Activated CD8-positive, alpha-beta memory T cell treated with anti-CD3 and anti-CD28 coated beads for 1 hour (primary cell): ENCODE measurements around the gene LRRC4B.

Experiments used
- DNase-seq, 2 donors: peaks; one replicate each; pipeline ENCODE4 v3.0.0-alpha.2; 2020; ENCODE audit warnings: low read depth in 1 of 2; ENCODE audit errors: extremely low read depth in 1 of 2

The LRRC4B gene

DNA sequence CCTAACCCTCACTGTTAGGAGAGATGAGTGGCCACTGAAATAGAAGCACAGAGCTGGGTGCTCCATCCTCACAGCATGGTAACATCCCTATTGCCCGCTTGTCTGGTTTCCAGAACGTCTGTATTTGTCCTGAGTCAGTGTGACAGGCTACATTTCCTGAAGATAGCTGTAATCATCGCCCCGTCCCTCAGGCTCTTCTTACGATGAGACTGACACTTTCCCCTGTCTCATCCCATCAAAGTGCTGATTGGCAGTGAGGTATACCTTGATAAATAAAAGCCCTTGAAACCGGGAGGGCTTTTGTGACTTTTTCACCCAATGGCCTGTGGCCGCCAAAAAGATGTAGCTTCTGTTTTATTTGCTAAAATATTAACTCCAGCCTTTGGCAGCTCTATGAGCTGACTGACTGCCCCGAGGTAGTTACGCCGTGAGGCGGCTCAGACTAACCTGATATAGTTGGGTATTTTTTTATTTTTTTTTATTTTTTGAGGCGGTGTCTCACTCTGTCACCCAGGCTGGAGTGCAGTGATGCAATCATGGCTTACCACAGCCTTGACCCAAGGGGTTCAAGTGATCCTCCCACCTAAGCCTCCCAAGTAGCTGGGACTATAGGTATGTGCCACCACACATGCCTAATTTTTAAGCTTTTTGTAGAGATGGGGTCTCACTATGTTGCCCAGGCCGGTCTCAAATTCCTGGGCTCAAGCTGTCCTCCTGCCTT, 5.7 kb upstream of the LRRC4B start:
- DNase-seq, result no peak

DNA sequence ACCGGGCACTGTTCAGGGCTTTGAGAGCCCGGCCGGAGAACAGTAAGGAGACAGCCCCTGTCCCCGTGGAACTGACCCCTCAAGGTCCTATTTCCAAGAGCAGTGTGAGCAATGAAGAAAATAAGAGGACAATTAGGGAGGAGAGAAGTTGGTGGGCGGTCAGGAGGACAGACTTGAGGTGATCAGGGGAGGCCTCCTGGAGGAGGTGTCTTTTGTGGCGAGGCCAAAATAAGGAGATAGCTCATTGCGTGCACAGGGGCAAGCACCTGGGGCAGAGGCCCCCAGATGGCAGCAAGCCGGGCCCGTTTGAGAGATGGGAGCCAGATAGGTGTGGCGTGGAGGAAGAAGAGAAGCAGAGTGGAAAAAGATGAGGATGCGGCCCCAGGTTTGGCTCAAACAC, 2.8 kb upstream of the LRRC4B start:
- DNase-seq, result no peak

DNA sequence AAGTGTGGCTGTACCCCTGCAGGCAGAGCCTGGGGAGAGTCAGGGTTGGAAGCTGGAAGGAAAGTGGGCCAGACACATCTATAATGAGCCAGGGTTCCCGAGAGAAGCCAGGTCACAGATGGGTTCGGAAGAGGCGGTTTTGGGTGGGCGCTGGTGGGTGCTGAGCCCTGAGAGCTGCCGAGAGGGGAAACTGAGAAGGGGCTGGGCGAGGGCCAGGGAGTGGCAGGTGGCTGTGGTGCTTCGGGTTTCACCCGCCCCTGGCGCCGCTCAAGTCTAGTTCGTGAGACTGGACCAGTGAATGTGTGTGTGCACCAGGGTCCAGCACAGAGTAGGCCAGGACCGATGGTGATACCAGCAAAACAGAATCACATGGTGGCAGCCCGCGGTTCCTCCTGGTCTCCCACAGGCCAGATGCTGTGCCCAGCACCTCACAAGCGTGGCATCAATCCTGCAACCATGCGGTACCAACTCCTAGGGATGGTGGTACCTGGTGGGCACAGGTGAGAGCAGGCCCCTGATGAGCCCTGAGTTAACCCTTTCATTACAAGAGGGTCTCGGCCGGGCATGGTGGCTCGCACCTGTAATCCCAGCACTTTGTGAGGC, 1.8 kb upstream of the LRRC4B start:
- DNase-seq, result no peak

DNA sequence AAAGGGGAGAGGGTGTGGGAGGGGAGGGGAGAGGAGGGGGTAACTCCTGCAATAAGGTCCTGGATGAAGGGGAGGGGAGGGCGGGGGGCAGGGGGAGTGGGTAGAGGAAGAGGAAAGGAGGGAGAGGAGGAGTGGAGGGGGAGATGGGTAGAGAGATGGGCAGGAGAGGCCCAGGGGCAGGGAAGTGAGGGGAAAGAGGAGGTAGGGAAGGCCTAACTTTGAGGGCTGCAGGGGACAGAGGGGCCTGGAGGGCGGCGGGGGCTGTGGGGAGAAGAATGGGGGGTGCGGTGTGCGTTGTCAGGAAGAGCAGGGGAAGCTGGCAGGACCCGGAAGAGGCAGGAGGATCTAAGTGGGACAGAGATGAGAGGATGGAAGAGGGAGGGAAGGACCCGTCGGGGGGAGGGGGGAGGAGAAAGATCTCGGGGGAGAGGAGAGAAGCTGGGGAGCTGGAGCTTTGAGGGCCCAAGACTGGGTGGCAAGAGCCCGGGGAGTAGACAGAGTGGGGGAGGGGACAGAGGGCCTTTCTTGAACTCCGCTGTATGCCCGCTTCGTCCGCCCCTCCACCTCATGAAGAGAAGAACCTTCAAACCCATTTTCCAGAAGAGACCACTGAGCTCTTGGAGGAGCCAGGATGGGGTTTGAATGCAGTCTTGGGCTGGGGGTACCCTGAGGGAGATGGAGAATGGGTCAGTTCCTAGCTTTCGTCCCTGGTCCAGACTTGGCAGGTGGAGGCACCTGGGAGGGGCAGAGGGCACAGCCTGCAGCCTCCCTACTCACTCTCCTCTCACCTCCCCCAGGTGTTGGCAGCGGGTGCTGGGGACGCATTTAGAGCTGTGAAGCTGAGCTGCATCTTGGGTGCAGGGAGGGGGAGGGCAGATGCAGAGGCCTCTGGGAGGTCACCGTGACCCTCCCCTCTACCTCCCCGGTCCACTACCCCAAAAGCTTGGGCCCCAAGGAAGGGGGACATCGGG, 778 bp upstream of the LRRC4B start:
- DNase-seq, result no peak

DNA sequence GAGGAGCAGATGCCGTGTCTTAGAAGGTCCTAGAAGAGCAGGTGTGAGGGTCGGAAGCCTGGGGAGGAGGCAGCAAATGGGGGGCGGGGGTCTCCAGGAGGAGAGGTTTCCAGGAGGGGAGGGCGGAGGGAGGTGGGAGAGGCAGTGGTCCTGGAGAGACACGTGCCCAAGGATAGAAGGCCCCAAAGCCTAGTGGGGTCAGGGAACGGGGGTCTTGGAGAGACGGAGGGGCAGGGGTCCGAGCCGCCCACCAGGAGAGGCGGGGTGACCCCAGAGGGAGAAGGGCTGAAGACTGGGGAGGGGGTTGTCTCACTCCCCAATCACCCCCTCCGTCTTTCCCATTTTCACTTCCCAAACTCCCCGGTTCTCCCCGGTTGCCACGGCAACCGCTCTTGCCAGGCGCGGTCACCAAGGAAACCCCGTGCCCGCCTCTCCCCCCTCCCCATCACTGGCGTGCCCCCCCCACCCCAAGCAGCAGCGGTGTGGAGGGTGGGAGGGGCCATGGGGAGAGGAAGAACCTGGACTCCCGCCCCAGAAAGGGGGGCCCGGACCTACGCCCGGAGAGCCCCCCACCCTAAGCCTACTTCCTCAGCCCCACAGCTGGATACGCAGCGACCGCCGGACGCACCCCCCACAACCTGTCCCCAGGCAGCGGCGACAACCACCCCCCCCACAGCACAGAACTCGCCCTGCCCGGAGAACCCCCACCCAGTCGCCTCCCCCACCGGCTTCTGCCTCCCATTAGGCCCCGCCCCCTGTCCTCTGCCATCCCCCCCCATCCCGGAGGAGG, 988 bp downstream of the LRRC4B start:
- DNase-seq, result no peak

DNA sequence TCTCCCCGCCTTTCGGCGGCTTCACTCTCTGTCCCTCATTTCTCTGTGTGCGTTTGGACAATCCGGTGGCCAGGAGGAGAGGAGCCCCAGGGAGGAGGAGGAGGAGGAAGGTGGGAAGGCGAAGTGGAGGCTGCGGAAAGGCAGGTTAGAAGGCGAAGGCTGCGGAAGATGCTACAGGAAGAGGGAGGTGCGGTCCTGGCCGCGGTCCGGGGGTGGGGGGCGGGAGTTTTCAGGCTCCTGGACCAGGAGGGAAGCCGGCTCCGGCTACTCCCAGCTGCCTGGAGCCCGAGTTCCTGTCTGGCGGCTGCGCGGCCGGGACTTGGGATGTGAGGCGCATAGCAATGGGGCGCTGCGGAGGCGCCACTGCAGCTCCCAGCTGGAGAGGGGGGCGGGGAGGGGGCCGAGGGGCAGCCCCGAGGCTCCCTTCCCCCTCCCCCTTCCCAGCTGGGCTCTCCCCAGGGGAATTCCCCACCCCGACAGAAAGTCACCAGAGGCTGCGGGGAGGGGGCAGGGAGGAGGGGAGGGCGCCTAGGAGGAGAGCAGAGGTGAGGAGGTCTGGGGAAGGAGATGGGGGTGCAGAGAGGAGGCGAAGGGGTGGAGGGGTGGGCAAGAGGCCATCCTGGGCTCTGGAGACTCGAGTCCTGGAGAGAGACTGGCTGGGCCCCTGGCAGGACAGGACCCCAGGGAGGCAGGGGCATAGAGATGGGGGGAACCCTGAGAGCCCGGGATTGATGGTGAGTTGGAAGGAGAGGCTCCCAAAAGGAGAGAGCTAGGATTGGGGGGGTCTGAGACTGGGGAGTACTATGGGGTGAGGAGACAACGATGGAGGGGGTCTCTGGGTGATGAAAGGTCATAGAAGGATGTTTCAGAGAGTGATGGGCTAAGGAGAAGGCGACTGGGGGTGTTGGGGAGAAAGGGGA, 2.0 kb downstream of the LRRC4B start:
- no peak for DNase-seq

DNA sequence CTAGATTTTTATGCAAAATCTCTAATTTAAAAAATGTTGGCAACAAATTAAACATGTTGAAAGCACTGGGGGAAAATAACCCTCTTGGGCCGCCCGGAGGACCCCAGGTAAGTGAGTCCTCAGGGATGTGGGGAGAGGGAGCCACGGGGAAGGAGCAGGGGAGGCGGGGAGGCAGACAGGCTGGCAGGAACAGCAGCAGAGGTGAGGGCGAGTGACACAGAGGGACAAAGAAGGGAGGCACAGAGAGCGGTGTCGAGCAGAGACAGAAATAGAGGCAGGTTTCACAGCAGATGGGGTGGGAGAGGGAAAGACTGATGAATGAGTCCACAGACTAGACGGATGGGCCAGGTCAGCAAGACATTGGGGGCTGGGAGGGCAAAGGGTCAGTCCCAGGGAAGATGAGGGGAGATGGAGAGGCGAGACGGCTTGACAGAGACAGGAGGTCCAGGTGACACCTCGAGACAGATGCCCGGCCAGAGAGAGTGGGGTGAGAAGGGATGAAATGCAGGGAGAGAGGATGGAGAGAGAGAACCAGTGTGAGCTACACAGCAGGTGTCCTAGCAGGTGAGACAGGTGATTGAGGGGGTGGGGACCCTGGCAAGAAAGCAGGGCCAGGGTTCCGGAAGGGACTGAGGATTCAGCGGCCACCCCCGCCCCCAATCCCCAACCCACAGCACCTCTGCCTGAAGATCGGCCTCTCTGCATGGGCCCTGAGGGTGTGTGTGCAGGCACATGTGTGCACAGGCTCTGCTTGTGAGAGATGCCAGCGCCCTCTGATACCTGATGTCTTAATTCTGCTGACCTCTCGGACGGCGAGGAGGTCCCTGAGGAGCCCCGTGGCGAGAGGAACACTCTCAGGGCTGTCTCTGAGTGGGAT, 3.8 kb downstream of the LRRC4B start:
- no peak for DNase-seq

DNA sequence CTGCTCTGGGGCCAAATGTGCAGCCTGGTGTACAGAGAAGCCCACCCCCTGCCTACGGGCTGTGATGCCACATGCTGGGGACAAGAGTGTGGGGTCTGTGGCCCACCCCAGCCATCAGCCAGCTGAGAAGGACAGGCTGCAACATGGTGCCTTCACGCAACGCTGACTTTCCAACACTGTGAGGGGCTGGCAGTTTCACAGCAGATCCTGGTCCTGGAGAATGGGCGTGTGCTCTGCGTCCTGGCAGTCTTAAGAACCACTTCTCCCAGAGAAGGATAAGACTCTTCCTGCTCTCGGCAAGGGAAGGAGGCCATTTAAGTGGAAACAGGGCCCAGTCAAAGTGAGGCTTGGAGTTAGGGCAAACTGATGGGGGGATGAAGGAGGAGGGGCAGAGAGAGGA, 4.6 kb downstream of the LRRC4B start:
- no peak for DNase-seq

DNA sequence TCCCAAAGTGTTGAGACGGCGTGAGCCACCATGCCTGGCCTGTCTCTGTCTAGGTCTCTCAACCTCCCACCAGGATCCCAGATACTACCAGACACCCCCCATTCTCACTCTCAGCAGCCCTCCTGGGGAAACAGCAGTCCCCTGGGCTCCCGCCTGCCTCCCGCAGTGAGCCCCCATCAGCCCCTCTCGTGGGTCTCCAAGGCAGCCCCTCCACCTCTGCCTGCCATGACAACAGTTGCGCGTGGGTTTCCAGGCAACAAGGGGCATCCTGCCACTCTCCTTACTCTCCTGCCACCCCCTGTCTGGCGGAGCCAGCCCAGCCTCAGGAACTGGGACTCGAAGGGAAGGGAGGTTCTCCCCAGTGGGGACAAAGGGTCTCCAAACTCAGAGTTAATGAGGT, 5.2 kb downstream of the LRRC4B start:
- no peak for DNase-seq

DNA sequence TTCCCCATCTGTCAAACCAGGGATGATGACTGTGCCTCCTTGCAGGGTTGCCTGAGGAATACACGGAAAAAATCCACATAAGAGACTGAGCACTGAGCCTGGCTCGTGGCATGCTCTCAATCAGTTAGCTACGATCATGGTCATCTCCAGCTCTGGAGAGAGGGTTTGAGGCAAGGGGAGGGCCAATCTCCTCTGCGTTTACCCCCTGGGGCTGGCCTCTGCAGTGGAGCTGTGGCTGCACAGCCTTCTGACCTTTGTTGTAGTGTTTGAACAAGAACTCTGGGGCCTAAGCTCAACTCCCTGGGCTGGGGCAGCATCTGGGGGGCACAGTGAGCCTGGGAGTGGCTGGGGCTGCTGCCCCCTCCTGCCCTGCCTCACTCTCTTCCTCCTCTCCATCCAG, 5.9 kb downstream of the LRRC4B start:
- DNase-seq, result no peak

DNA sequence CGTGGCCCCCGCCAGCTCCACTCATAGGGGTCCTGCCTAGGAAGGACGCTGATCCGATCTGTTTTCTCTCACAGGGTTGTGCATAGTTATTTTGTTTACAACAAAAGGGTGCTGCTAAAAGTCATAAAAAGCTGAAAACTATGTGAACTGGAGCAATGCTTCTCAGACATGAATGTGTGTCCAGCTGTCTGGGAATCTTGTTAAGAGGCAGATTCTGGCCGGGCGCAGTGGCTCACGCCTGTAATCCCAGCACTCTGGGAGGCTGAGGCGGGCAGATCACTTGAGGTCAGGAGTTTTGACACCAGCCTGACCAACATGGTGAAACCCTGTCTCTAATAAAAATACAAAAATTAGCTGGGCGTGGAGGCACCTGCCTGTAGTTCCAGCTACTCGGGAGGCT, 8.6 kb downstream of the LRRC4B start:
- no peak for DNase-seq

DNA sequence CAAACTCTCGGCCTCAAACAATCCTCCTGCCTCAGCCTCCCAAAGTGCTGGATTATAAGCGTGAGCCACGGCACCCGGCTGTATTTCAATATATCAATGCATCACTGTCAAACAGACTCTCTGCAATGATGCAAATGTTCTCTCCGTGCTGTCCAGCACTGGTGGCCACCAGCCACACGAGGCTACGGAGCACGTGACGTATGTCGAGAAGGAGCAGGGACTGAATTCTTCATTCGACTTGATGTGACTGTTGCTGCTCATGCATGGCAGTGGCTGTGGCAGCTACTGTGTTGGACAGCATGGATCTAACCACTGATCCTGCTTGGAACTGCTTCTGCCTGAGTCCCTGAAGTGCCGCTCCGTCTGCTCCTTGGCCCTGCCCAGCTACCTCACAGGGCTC, 9.8 kb downstream of the LRRC4B start:
- DNase-seq, result no peak

DNA sequence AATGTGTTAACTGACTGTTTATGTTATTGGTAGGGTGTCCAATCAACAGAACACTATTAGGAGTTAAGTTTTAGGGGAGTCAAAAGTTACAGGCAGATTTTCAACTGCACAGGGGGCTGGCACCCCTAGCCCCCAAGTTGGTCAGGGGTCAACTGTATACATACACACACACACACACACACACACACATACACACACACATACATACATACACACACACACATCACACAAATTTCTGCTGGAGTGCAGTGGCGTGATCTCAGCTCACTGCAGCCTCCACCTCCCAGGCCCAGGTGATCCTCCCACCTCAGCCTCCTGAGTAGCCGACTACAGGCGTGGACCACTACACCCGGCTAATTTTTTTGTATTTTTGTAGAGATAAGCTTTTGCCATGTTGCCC, 10.2 kb downstream of the LRRC4B start:
- DNase-seq, result no peak

DNA sequence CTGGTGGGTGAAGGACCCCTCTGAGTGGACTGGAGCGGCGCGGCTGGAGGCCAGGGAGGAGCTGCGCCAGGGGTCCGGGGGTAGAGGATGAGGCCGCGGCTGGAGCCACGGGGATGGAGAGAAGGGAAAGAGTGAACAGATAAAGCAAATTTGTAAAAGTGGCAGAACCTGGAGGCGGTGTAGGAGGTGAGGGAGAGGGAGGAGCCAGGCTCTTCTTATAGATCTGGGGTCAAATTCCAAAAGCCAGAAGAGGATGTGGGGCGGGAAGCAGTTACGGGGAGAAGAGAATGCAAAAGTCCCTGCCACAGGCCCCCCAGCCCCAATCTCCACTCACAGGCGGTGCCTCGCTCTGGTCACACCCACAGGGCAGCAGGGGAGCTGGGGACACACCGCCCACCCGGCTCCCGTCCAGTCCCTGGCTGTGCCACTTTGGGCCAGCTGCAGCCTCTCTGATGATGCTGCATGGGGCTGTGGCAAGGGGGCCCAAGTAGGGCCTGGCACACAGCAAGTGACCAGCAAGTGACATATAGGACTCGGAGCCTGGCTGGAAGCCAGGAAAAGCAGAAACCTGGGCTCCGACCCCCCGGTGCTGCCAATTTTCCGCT, 11.1 kb downstream of the LRRC4B start:
- no peak for DNase-seq

DNA sequence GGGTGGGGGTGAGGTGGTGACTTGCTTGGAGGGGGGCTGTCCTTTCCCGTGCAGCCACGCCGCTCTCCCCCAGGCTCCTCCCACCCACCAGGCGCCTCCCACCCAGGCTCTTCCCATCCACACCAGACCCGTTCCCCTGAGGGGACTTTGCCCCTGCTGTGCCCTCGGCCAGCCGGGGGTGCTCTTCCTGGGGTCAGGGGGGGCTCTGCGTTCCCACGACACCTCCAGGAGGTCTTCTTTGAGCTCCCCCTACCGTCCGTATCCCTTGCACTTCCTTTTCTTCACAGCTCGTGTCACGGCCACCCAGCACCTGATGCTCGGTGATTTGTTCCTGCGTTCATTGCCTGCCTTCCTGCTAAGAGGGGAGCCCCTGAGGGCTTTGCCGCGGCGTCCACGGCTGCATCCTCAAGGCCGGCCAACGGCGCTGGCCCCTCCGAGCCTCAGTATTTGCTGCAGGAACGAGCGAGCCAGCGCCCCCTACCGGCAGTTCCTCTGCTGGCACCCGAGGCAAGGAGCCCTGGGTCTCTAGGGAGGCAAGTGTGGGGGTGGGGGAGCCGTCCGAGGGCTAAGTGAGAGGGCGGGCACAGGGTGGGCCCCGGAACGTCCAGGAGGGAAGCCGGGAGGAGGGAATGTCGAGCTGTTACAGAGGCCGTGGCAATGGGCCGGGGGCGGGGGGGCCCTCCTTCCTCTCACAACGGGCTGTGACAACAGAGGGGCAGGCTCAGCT, 11.8 kb downstream of the LRRC4B start:
- peak; percentile 21 to 62 for DNase-seq

DNA sequence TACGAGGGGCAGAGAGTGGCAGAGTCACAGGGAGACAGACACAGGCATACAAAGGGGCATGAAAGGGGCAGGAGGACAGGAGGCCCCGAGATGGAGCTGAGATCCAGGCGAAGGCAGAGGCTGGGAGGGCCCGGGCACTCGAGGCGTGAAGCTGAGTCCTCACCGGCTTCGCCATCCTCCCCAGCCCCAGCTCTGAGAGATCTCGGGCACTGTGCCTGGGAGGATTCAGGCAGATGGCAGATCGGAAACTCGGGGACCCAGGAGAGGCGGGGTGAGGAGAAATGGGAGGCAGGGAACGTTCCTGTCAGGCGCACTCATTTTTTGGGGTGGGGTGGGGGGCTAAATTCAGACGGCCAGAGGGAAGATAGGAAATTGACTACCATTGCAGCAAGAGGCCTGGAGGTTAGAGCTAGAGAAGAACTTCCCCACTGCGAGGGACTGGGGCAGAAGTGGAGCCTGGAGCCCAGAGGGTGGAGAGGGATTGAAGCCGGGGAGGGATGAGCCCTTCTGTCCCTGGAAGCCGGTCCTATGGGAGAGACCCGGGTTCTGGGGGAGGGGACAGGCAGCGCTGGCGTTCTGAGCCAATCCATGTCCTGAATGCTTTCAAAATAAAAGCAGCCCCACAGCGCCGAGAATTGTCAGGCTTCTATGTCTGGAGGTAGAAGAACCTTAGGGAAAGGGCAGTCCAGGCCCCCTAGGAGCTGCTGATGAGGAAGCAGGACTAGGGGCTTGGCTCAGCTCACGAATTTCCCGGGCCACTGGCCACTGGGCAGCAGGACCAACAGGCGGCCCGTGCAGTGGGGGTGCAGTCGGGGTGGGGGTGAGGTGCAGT, 12.6 kb downstream of the LRRC4B start:
- no peak for DNase-seq

DNA sequence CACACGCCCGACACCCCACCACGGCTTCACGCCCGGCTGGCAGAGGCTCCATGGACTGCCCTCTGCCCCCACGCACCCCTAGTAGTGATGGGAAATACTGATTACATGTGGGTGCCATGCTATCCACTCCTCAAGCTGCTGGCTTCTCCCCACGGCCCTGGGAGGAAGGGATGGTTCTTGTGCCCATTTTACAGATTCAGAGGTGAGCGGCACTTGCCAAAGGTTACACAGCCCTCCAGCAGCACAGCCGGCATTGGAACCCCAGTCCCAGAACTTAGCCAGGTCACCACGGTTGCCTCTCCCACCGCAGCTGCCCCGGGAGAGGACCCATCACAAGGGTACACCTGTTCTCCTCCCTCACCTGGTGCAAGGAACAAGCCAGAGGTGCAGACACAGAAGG, 13.2 kb downstream of the LRRC4B start:
- DNase-seq, result no peak
